CD4-positive, alpha-beta T cell treated with Interleukin-10 for 1 hour (primary cell): ENCODE results near the gene SLC22A17.

Experiments
- DNase-seq: peaks from one replicate; pipeline ENCODE4 v3.0.0-alpha.2; 2020

Gene SLC22A17

GRCh38 chr14:23361320-23361719 lies 8.6 kb upstream of the SLC22A17 start:
- no peak for DNase-seq

GRCh38 chr14:23360496-23360895 lies 7.8 kb upstream of the SLC22A17 start:
- DNase-seq = no peak

GRCh38 chr14:23359722-23360447 lies 7.2 kb upstream of the SLC22A17 start:
- DNase-seq = no peak

GRCh38 chr14:23359167-23359626 lies 6.5 kb upstream of the SLC22A17 start:
- no peak for DNase-seq

GRCh38 chr14:23358553-23359166 lies 6.0 kb upstream of the SLC22A17 start:
- no peak for DNase-seq

- DNase-seq = no peak
Observed at GRCh38 chr14:23358042-23358441, 5.4 kb upstream of the SLC22A17 start.

- DNase-seq = no peak
Observed at GRCh38 chr14:23357261-23357660, 4.6 kb upstream of the SLC22A17 start.

GRCh38 chr14:23356662-23357061 lies 4.0 kb upstream of the SLC22A17 start:
- no peak for DNase-seq

GRCh38 chr14:23355871-23356435 lies 3.3 kb upstream of the SLC22A17 start:
- no peak for DNase-seq

GRCh38 chr14:23354990-23355389 lies 2.3 kb upstream of the SLC22A17 start:
- DNase-seq = no peak

GRCh38 chr14:23353433-23353780 lies 720 bp upstream of the SLC22A17 start:
- no peak for DNase-seq

- no peak for DNase-seq
Observed at GRCh38 chr14:23351681-23352505, 794 bp downstream of the SLC22A17 start.

- no peak for DNase-seq
Observed at GRCh38 chr14:23349156-23349845, 3.4 kb downstream of the SLC22A17 start.

GRCh38 chr14:23348297-23348655 lies 4.4 kb downstream of the SLC22A17 start:
- no peak for DNase-seq

- no peak for DNase-seq
Observed at GRCh38 chr14:23347406-23348296, 5.0 kb downstream of the SLC22A17 start.

- no peak for DNase-seq
Observed at GRCh38 chr14:23346693-23347405, 5.8 kb downstream of the SLC22A17 start.

GRCh38 chr14:23345987-23346692 lies 6.5 kb downstream of the SLC22A17 start:
- no peak for DNase-seq

- DNase-seq = no peak
Observed at GRCh38 chr14:23344481-23344880, 8.2 kb downstream of the SLC22A17 start.

GRCh38 chr14:23339506-23340268 lies 13.0 kb downstream of the SLC22A17 start:
- no peak for DNase-seq

GRCh38 chr14:23335623-23336022 lies 17.1 kb downstream of the SLC22A17 start:
- no peak for DNase-seq
